B cell (primary cell): ENCODE data around the gene MSANTD3. TPM values are rescaled to one million over a fixed set of nuclear protein-coding genes. Genes with fewer than 3 reads are reported as not detected.

ENCODE experiments used
- ATAC-seq: fragments of 200-7000 bp; cut with Tn5 transposase; one replicate; pipeline ENCODE4 v1.10.0; 2021; ENCODE audit warnings: low read depth, mild to moderate bottlenecking, moderate number of reproducible peaks, moderate library complexity
- CTCF ChIA-PET: fragments of 350-600 bp; sonication (Branson Sonifier 250); formaldehyde crosslinking; loops from one replicate; lab custom pipeline; 2021; ENCODE audit warnings: antibody characterized with exemption, inconsistent platforms; lab: Charles Lee
- POLR2A ChIA-PET: fragments of 350-600 bp; sonication (Branson Sonifier 250); formaldehyde crosslinking; loops from one replicate; lab custom pipeline; 2021; ENCODE audit warnings: antibody characterized with exemption; lab: Charles Lee
- DNase-seq: peaks from one replicate; pipeline ENCODE4 v3.0.0; 2013
- H2AFZ ChIP-seq: 2 replicates; pipeline ENCODE4 v1.6.1; 2012; ENCODE audit warnings: mild to moderate bottlenecking, low read depth, low read length; ENCODE audit not compliant: insufficient read depth, poor library complexity, severe bottlenecking
- H3K27ac ChIP-seq, 2 donors: 1 replicate in 1 of 2; 2 replicates in 1 of 2; pipeline ENCODE4 v1.5.1; 2012 to 2013; ENCODE audit warnings: low read length in 2 of 2, mild to moderate bottlenecking in 2 of 2, moderate library complexity in 1 of 2
- H3K27me3 ChIP-seq, 4 experiments: fragments of 200-600 bp in 1 of 4; sonication (generic) in 1 of 4; replicated peaks in 1 of 4; 1 replicate in 2 of 4; 2 replicates in 2 of 4; pipeline versions ENCODE4 v1.6.1 to v1.7.0; 2013 to 2016; ENCODE audit warnings: low read length in 3 of 4, mild to moderate bottlenecking in 2 of 4, mixed read lengths in 1 of 4, moderate library complexity in 1 of 4; ENCODE audit not compliant: insufficient read depth in 4 of 4, control insufficient read depth in 3 of 4; ENCODE audit errors: control extremely low read depth in 1 of 4
- H3K36me3 ChIP-seq, 2 experiments: replicated peaks in 1 of 2; 1 replicate in 1 of 2; 2 replicates in 1 of 2; pipeline versions ENCODE4 v1.6.1 to v1.7.1; 2013; ENCODE audit warnings: low read length in 1 of 2; ENCODE audit not compliant: insufficient read depth in 2 of 2, control insufficient read depth in 1 of 2; ENCODE audit errors: control extremely low read depth in 1 of 2, extremely low read depth in 1 of 2
- H3K4me1 ChIP-seq, 2 donors: fragments of 200-600 bp in 1 of 2; sonication (generic) in 1 of 2; 1 replicate in 1 of 2; 2 replicates in 1 of 2; pipeline versions ENCODE4 v1.5.1 to v1.6.1; 2013 to 2017; ENCODE audit warnings: low read length in 2 of 2; ENCODE audit not compliant: control insufficient read depth in 2 of 2, insufficient read depth in 2 of 2
- H3K4me2 ChIP-seq: replicated peaks from 2 replicates; pipeline ENCODE3; 2012; ENCODE audit warnings: mild to moderate bottlenecking, low read depth, low read length; ENCODE audit not compliant: poor library complexity, severe bottlenecking
- H3K4me3 ChIP-seq, 5 experiments: fragments of 200-600 bp in 1 of 5; sonication (generic) in 1 of 5; 1 replicate in 3 of 5; 2 replicates in 2 of 5; pipeline versions ENCODE4 v1.5.1 to v1.7.0; 2011 to 2016; ENCODE audit warnings: low read length in 4 of 5, mild to moderate bottlenecking in 4 of 5, low read depth in 2 of 5, control low read depth in 1 of 5, moderate library complexity in 1 of 5; ENCODE audit not compliant: insufficient read depth in 1 of 5; ENCODE audit errors: control extremely low read depth in 1 of 5, extremely low read depth in 1 of 5
- H3K79me2 ChIP-seq: fragments of 200-600 bp; sonication (generic); one replicate; pipeline ENCODE4 v1.6.0; 2016; ENCODE audit warnings: low read length; ENCODE audit not compliant: control insufficient read depth, insufficient read depth
- H3K9ac ChIP-seq: fragments of 200-600 bp; sonication (generic); 2 replicates; pipeline ENCODE4 v1.6.1; 2017; ENCODE audit warnings: mild to moderate bottlenecking, low read length, moderate library complexity
- H3K9me3 ChIP-seq, 3 donors: one replicate each; pipeline versions ENCODE4 v1.6.1 to v1.7.1; 2013; ENCODE audit warnings: low read length in 2 of 3; ENCODE audit not compliant: control insufficient read depth in 2 of 3, insufficient read depth in 1 of 3; ENCODE audit errors: control extremely low read depth in 1 of 3
- H4K20me1 ChIP-seq: 2 replicates; pipeline ENCODE4 v1.6.0; 2012; ENCODE audit warnings: mild to moderate bottlenecking, low read length; ENCODE audit not compliant: insufficient read depth, control insufficient read depth, poor library complexity, severe bottlenecking
- H3K27ac Mint-ChIP-seq: one replicate; pipeline ENCODE4 v1.8.0; 2021; ENCODE audit warnings: mixed read lengths
- H3K27me3 Mint-ChIP-seq: one replicate; pipeline ENCODE4 v1.8.0; 2021; ENCODE audit warnings: mixed read lengths
- H3K4me1 Mint-ChIP-seq: one replicate; pipeline ENCODE4 v1.8.0; 2021; ENCODE audit warnings: mixed read lengths
- H3K4me3 Mint-ChIP-seq: one replicate; pipeline ENCODE4 v1.8.0; 2021; ENCODE audit warnings: mixed read lengths
- H3K9me3 Mint-ChIP-seq: one replicate; pipeline ENCODE4 v1.8.0; 2022; ENCODE audit warnings: mixed read lengths; ENCODE audit not compliant: insufficient read depth
- CTCF ChIP-seq: fragments of 200-600 bp; IDR thresholded peaks from one replicate; pipeline ENCODE4 v1.8.0; 2022; ENCODE audit warnings: antibody characterized with exemption, mild to moderate bottlenecking
- EZH2 ChIP-seq: IDR thresholded peaks from 2 replicates; pipeline ENCODE4 v1.6.1; 2012; ENCODE audit warnings: borderline replicate concordance, low read depth, mild to moderate bottlenecking, moderate library complexity, low read length; ENCODE audit not compliant: insufficient read depth, poor library complexity, severe bottlenecking
- WGBS: methylation state at CpG from one replicate; pipeline ENCODE4 v1.1.5; 2013; ENCODE audit warnings: missing lambda C conversion rate; ENCODE audit not compliant: insufficient coverage; 5-methylcytosine and 5-hydroxymethylcytosine counted together
- intact Hi-C: fragments of 100-400 bp; cut with micrococcal nuclease; formaldehyde crosslinking; loops from one replicate; pipeline ENCODE4 v1.10.0; 2022
- polyA plus RNA-seq: library from polyadenylated mRNA; depleted of rRNA; stranded (reverse); fragments of >200 nt; gene quantifications from 2 replicates; pipeline ENCODE4 v1.2.3, GENCODE V29; 2012
- total RNA-seq, 2 donors: library from RNA; stranded (reverse); fragments of 120-200 nt in 1 of 2; gene quantifications; 1 replicate in 1 of 2; 2 replicates in 1 of 2; pipeline versions ENCODE4 v1.2.3 to v1.2.4, GENCODE V29; 2013 to 2022

The MSANTD3 gene
- total and polyA plus RNA-seq, 2 donors (not counting 1 experiment from before 2014, with no cell fraction given) = 5.9 to 12.1 TPM

- Histone ChIP-seq H4K20me1 (no peaks in the 10 kb centered on the region), H3K9me3 (peaks cover 0 to 6% (median 3%) of the 10 kb centered on the region in 3 donors), H3K9ac (no peak overlapping the region), H3K36me3 (no peaks in the 10 kb centered on the region), H2AFZ (no peak overlapping the region), H3K27me3 (peaks cover 0 to 21% (median 8%) of the 10 kb centered on the region in 4 experiments), H3K79me2 (no peaks in the 10 kb centered on the region), H3K4me2 (no peak overlapping the region), H3K4me1 (peaks cover 14 to 15% of the 10 kb centered on the region in 2 donors), H3K4me3 (no peak overlapping the region), H3K27ac (no peak overlapping the region)
- H3K9me3 Mint-ChIP-seq = peaks cover 2% of the 10 kb centered on the region
- H3K27ac Mint-ChIP-seq = no peak overlapping the region
- H3K4me3 Mint-ChIP-seq = no peak overlapping the region
- no peak for ATAC-seq
- intact Hi-C loops = no loop called here
- WGBS = no CpG with 5 or more reads among the region's 4 CpGs
- ChIA-PET POLR2A (no interaction called here), CTCF (no interaction called here)
- no peak for DNase-seq
- peaks cover 42% of the 10 kb centered on the region for H3K27me3 Mint-ChIP-seq
- peaks cover 8% of the 10 kb centered on the region for H3K4me1 Mint-ChIP-seq
- TF ChIP-seq EZH2 = no peak
- no peak for TF ChIP-seq CTCF
These were observed 50.3 kb downstream of the MSANTD3 start for GRCh38 chr9:100477241-100477640.

GRCh38 chr9:100478192-100478591 is 51.2 kb downstream of the MSANTD3 start:
- Mint-ChIP-seq H3K4me3 (no peak overlapping the region), H3K27ac (no peak overlapping the region), H3K4me1 (peaks cover 4% of the 10 kb centered on the region), H3K27me3 (peaks cover 43% of the 10 kb centered on the region), H3K9me3 (peaks cover 2% of the 10 kb centered on the region)
- Histone ChIP-seq H3K9me3 (peaks cover 0 to 6% (median 3%) of the 10 kb centered on the region in 3 donors), H3K4me2 (no peak overlapping the region), H2AFZ (no peak overlapping the region), H3K79me2 (no peaks in the 10 kb centered on the region), H3K9ac (no peak overlapping the region), H3K27ac (no peak overlapping the region), H4K20me1 (no peaks in the 10 kb centered on the region), H3K4me1 (peaks cover 8 to 10% of the 10 kb centered on the region in 2 donors), H3K4me3 (no peak overlapping the region), H3K36me3 (no peaks in the 10 kb centered on the region), H3K27me3 (peaks cover 0 to 15% (median 4%) of the 10 kb centered on the region in 4 experiments)
- ATAC-seq (no peak), DNase-seq (no peak)
- ChIA-PET POLR2A (no interaction called here), CTCF (no interaction called here)
- WGBS = 80% methylated on average over 5 of the region's 6 CpGs
- intact Hi-C loops = no loop called here
- TF ChIP-seq EZH2 (no peak), CTCF (no peak)
